Activated CD8-positive, alpha-beta T cell treated with anti-CD3 and anti-CD28 coated beads for 36 hours (primary cell): Measurements from ENCODE around the gene CLNK. TPM values are rescaled to one million over a fixed set of nuclear protein-coding genes. Genes with fewer than 3 reads are reported as not detected.

ENCODE experiments used
- ATAC-seq: fragments of 200-7000 bp; cut with Tn5 transposase; one replicate; pipeline ENCODE4 v1.10.0; 2021; ENCODE audit warnings: mild to moderate bottlenecking, moderate library complexity
- CTCF ChIA-PET: fragments of 350-600 bp; sonication (Branson Sonifier 250); formaldehyde crosslinking; loops from one replicate; lab custom pipeline; 2021; ENCODE audit warnings: antibody characterized with exemption; lab: Charles Lee
- POLR2A ChIA-PET: fragments of 350-600 bp; sonication (Branson Sonifier 250); formaldehyde crosslinking; loops from one replicate; lab custom pipeline; 2021; ENCODE audit warnings: antibody characterized with exemption; lab: Charles Lee
- DNase-seq: peaks from one replicate; pipeline ENCODE4 v3.0.0-alpha.2; 2020
- H3K27ac Mint-ChIP-seq: one replicate; pipeline ENCODE4 v1.8.0; 2021; ENCODE audit warnings: mild to moderate bottlenecking, mixed read lengths
- H3K27me3 Mint-ChIP-seq: one replicate; pipeline ENCODE4 v1.8.0; 2021; ENCODE audit warnings: mixed read lengths
- H3K36me3 Mint-ChIP-seq: one replicate; pipeline ENCODE4 v1.8.0; 2021; ENCODE audit warnings: low read depth, mixed read lengths
- H3K4me1 Mint-ChIP-seq: one replicate; pipeline ENCODE4 v1.8.0; 2021; ENCODE audit warnings: low read depth, mixed read lengths
- H3K4me3 Mint-ChIP-seq: one replicate; pipeline ENCODE4 v1.8.0; 2021; ENCODE audit warnings: mild to moderate bottlenecking, moderate library complexity, mixed read lengths
- H3K9me3 Mint-ChIP-seq: one replicate; pipeline ENCODE4 v1.8.0; 2021; ENCODE audit warnings: mixed read lengths
- intact Hi-C: fragments of 100-400 bp; cut with micrococcal nuclease; formaldehyde crosslinking; loops from one replicate; pipeline ENCODE4 v1.10.0; 2022
- total RNA-seq, 2 experiments: library from RNA; stranded (reverse); gene quantifications; one replicate each; pipeline ENCODE4 v1.2.3, GENCODE V29; 2021
- TF ChIP-seq, protein P1 (sequence below): fragments of 200-600 bp; IDR thresholded peaks from one replicate; pipeline ENCODE4 v1.8.0; 2022; ENCODE audit warnings: antibody characterized with exemption, mild to moderate bottlenecking

CLNK gene
- total RNA-seq, 2 experiments from 2014 or later, result 0.18 TPM; not detected in 1

DNA sequence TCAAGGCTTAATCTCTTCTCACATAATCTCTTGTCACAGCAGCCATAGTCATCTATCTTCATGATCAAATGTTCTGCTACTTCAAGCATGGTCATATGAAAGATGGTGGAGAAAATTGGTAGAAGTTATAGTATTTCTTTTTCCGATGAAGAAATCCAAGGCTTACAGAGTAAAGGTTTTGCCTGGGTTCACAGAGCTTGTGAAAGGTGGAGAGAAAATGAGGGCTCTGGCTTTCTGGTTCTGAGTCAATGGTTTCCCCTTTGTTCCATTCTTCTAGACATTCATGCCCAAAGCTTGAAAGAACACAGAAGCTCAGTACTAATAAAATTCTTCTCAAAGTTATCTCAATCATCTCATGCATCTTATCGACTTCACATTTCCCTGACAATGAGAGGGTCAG, 36.1 kb downstream of the CLNK start:
- DNase-seq (no peak), ATAC-seq (no peak)
- H3K4me1 Mint-ChIP-seq, result no peaks in the 10 kb centered on the region
- H3K27me3 Mint-ChIP-seq, result no peaks in the 10 kb centered on the region
- H3K9me3 Mint-ChIP-seq, result no peaks in the 10 kb centered on the region
- POLR2A ChIA-PET, result no interaction called here
- H3K27ac Mint-ChIP-seq, result no peak overlapping the region
- no peak overlapping the region for H3K4me3 Mint-ChIP-seq
- intact Hi-C loops, result no loop called here
- H3K36me3 Mint-ChIP-seq, result no peaks in the 10 kb centered on the region
- CTCF ChIA-PET, result no interaction called here
- TF ChIP-seq, protein P1, sequence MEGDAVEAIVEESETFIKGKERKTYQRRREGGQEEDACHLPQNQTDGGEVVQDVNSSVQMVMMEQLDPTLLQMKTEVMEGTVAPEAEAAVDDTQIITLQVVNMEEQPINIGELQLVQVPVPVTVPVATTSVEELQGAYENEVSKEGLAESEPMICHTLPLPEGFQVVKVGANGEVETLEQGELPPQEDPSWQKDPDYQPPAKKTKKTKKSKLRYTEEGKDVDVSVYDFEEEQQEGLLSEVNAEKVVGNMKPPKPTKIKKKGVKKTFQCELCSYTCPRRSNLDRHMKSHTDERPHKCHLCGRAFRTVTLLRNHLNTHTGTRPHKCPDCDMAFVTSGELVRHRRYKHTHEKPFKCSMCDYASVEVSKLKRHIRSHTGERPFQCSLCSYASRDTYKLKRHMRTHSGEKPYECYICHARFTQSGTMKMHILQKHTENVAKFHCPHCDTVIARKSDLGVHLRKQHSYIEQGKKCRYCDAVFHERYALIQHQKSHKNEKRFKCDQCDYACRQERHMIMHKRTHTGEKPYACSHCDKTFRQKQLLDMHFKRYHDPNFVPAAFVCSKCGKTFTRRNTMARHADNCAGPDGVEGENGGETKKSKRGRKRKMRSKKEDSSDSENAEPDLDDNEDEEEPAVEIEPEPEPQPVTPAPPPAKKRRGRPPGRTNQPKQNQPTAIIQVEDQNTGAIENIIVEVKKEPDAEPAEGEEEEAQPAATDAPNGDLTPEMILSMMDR, result no peak

DNA sequence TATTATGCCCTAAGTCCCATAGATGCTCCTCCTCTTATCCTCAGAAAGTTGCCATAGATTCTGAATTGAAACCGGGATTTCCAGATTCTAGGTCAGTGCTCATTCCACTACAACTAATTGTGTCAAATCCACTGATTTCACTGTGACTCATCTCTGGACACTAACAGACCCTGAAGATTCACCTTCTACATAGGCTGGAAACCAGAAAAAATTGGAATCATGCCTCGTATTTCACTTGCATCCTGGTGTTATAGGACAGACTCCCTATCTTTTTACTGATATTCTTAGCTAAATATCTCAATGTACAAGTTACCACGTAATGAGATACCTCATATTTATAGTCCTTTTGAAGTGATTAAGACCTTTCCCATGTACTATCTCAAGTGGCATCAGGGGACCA, 36.7 kb downstream of the CLNK start:
- ChIA-PET POLR2A (no interaction called here), CTCF (interaction anchor here (1.4 kb wide), 1 partner anchor 25 kb away, joined by 3 read pairs; no protein-coding TSS in a partner anchor)
- intact Hi-C loops, result no loop called here
- H3K4me1 Mint-ChIP-seq, result no peaks in the 10 kb centered on the region
- no peak overlapping the region for H3K27ac Mint-ChIP-seq
- ATAC-seq (no peak), DNase-seq (no peak)
- TF ChIP-seq, protein P1, result no peak
- no peaks in the 10 kb centered on the region for H3K9me3 Mint-ChIP-seq
- H3K27me3 Mint-ChIP-seq, result no peaks in the 10 kb centered on the region
- H3K36me3 Mint-ChIP-seq, result no peaks in the 10 kb centered on the region
- H3K4me3 Mint-ChIP-seq, result no peak overlapping the region

DNA sequence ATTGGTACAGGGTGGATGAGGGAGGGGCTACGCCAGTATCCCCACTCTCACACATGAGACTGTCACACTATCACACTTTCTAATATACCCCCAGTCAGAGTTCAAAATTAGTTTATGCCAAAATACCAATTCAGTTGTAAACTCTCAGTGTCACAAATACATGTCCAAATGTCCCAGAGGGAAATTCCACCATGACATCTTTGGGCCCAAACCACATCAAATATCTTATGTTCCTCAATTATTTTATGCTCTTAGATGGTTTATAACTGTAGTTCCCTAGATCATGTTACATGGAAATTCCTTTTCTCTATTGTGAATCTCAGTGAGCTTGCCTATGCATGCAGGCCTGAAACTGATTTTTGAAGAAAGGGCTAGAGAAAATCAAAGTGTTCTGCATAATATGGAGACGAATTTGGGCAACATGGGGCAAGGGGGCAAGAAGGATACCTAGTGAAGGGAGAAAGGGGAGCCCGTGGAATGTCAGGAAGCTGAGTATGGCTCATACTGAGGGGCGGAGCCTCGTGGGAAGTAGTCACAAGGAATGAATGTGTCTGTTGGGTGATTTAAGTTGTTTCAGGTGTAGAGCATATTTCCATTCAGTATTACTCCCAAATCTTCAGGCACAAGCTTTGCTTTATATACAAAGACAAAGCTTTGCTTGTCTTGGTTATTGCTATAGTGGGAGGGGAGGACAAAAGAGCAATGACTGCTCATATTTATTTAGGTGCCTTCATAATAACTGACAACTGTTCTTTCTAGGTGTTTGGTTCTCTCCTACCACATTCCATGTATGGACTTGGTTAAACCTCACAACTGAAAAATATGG, 40.8 kb downstream of the CLNK start:
- CTCF ChIA-PET, result no interaction called here

DNA sequence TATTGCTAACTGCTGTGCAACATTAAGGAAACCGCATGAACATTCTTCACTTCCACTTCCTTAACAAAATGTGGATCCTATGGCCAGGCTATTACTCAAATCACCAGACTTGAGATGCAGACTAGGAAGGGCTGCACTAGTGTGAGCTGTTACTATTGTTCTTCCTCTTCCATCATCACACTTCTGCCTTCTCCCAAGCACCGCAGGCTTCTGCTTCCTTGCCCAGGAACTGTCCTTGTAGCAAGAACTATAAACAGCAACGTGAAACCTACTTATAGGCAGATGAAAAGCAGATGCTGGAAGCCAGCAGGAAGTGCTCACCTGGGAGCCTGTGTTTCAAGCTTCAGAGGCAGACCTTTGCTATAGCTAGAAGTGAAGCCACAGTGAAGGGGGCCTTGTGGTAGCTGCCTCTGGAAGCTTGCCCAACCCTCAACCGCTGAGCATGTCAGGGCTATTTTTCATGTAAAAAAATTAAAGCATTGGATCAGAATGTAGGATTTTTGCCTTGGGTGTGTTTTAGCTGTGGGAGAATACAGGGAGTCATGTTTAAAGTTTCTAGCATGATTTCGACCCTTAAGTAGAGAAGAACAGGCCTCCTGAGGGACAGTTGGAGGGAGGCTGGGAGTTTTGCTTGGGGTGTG, 43.9 kb downstream of the CLNK start:
- no peak for ATAC-seq
- intact Hi-C loops, result no loop called here
- Mint-ChIP-seq H3K27ac (no peak overlapping the region), H3K9me3 (no peaks in the 10 kb centered on the region), H3K4me1 (peaks cover 9% of the 10 kb centered on the region), H3K4me3 (no peak overlapping the region), H3K27me3 (no peaks in the 10 kb centered on the region), H3K36me3 (no peaks in the 10 kb centered on the region)
- CTCF ChIA-PET, result no interaction called here
- POLR2A ChIA-PET, result no interaction called here
- DNase-seq, result peak; percentile 8
- TF ChIP-seq, protein P1, result no peak

More for the DNA sequence above, 40.8 kb downstream of the CLNK start:
- TF ChIP-seq, protein P1, result no peak
- POLR2A ChIA-PET, result no interaction called here
- ATAC-seq (no peak), DNase-seq (no peak)
- Mint-ChIP-seq H3K4me1 (peaks cover 9% of the 10 kb centered on the region), H3K4me3 (no peak overlapping the region), H3K27me3 (no peaks in the 10 kb centered on the region), H3K36me3 (no peaks in the 10 kb centered on the region), H3K27ac (no peak overlapping the region), H3K9me3 (no peaks in the 10 kb centered on the region)
- intact Hi-C loops, result no loop called here

DNA sequence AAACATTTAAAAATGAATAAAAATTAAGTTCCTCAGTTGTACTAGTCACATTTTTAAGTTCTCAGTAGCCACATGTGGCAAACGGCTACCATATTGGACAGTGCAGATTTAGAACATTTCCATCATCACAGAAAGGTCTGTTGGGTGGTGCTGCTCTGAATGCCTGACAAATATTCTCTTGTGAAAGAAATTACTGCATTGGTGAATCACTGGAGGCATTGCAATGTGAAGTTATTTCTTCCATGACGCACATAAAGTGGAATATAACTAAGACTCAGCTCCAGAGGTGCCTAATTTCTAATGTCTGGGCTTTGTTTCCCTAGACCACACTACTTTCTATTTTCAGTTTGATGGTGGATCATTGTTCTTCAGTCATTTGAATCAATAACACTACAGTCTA, 44.9 kb downstream of the CLNK start:
- H3K4me1 Mint-ChIP-seq, result peaks cover 9% of the 10 kb centered on the region
- H3K27ac Mint-ChIP-seq, result no peak overlapping the region
- DNase-seq, result no peak
- no peaks in the 10 kb centered on the region for H3K36me3 Mint-ChIP-seq
- H3K9me3 Mint-ChIP-seq, result no peaks in the 10 kb centered on the region
- no peak for ATAC-seq
- ChIA-PET POLR2A (no interaction called here), CTCF (no interaction called here)
- H3K4me3 Mint-ChIP-seq, result no peak overlapping the region
- intact Hi-C loops, result no loop called here
- H3K27me3 Mint-ChIP-seq, result no peaks in the 10 kb centered on the region
- TF ChIP-seq, protein P1, result no peak
